ENCODE measurements around the gene MGAT5.

DNA sequence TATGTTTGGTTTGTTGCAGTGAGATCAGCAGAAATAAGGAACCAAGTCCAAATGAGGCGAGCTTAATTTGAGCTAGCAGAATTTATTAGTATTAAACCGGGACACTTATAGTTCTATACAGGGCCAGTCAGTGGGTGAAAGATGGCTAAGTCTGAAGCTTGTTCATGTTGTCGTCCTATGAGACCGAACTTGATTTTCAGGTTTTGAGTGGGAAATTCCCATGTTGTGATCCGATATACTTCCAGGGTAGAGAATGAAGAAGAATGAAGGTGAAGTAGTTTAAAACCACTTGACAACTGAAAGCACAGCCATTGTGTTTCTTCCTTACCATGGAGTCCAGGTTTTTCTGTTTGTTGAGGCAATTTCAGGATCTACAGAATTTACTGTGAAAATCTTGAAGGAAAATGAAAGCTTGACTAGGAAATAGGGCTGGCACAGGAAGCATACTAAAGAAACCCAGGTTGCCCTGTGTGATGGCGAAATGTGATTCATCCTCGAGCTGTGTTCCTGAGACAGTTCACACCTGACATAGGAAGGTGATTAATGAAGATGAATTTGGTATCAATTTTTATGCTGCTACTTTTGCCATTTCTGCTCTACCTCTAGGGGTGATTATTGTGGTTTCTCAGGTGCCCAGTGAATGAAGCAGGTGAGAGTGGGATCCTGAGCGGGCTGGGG is 37.6 kb upstream of the MGAT5 start:
- TF ChIP-seq CTCF (IDR thresholded peaks at IDR 0.05) (no peak), EP300 (IDR thresholded peaks at IDR 0.05) (no peak), POLR2A (IDR thresholded peaks at IDR 0.05) (no peak), POLR2AphosphoS5 (IDR thresholded peaks at IDR 0.05) (no peak)
